Erythroblast (primary cell): Measurements from ENCODE around the gene SLC7A5.

Experiments used
- GATA1 ChIP-seq: IDR thresholded peaks from 2 replicates; pipeline ENCODE4 v1.6.1; 2011; ENCODE audit warnings: low read depth, mild to moderate bottlenecking, control low read depth, low read length, moderate library complexity
- POLR2A ChIP-seq: IDR thresholded peaks from 2 replicates; pipeline ENCODE4 v1.6.1; 2011; ENCODE audit warnings: mild to moderate bottlenecking, low read length

- TF ChIP-seq GATA1 (no peak), POLR2A (no peak)
Measured at GRCh38 chr16:87881324-87882200, 12.3 kb upstream of the SLC7A5 start.
